Mesenchymal stem cell (in vitro differentiated cells and primary cell): ENCODE measurements around the gene SEPTIN11.
A peak's percentile ranks its signal among the peaks of the same experiment; 100 is the strongest.

ENCODE experiments used
- DNase-seq: peaks from one replicate; pipeline ENCODE4 v3.0.0-alpha.2; 2013
- H2AFZ ChIP-seq: one replicate; pipeline ENCODE4 v1.6.1; 2013; ENCODE audit warnings: low read depth, mild to moderate bottlenecking, control low read depth, inconsistent platforms, low read length, moderate library complexity
- H2AK5ac ChIP-seq: 2 replicates; pipeline ENCODE4 v1.6.1; 2013; ENCODE audit warnings: low read length, moderate library complexity, mild to moderate bottlenecking, inconsistent platforms; ENCODE audit not compliant: severe bottlenecking
- H2BK120ac ChIP-seq: one replicate; pipeline ENCODE4 v1.6.1; 2013; ENCODE audit warnings: low read depth, mild to moderate bottlenecking, inconsistent platforms, low read length, moderate library complexity
- H2BK12ac ChIP-seq, 2 experiments: one replicate each; pipeline ENCODE4 v1.6.1; 2013; ENCODE audit warnings: inconsistent platforms in 2 of 2, low read length in 2 of 2, mild to moderate bottlenecking in 2 of 2, moderate library complexity in 2 of 2, control low read depth in 1 of 2
- H2BK15ac ChIP-seq: one replicate; pipeline ENCODE4 v1.6.1; 2013; ENCODE audit warnings: mild to moderate bottlenecking, low read depth, inconsistent platforms; ENCODE audit not compliant: poor library complexity, severe bottlenecking
- H2BK5ac ChIP-seq: 2 replicates; pipeline ENCODE4 v1.6.1; 2013; ENCODE audit warnings: low read depth, mild to moderate bottlenecking, low read length, control low read depth, inconsistent platforms; ENCODE audit not compliant: poor library complexity, severe bottlenecking
- H3K14ac ChIP-seq, 2 experiments: one replicate each; pipeline ENCODE4 v1.6.1; 2013; ENCODE audit warnings: inconsistent platforms in 2 of 2, low read length in 2 of 2, control low read depth in 1 of 2, mild to moderate bottlenecking in 1 of 2, moderate library complexity in 1 of 2
- H3K18ac ChIP-seq, 2 experiments: one replicate each; pipeline ENCODE4 v1.6.1; 2013; ENCODE audit warnings: inconsistent platforms in 2 of 2, low read length in 2 of 2, control low read depth in 1 of 2, low read depth in 1 of 2, mild to moderate bottlenecking in 1 of 2
- H3K23ac ChIP-seq, 2 experiments: one replicate each; pipeline ENCODE4 v1.6.1; 2013; ENCODE audit warnings: inconsistent platforms in 2 of 2, low read length in 2 of 2, mild to moderate bottlenecking in 2 of 2, moderate library complexity in 2 of 2, control low read depth in 1 of 2
- H3K27ac ChIP-seq: 2 replicates; pipeline ENCODE4 v1.5.1; 2013; ENCODE audit warnings: mild to moderate bottlenecking, moderate library complexity, low read length, control low read depth, inconsistent platforms; ENCODE audit not compliant: poor library complexity, severe bottlenecking
- H3K27me3 ChIP-seq, 2 experiments: 2 replicates each; pipeline versions ENCODE4 v1.6.1 to v1.7.0; 2013; ENCODE audit warnings: low read length in 2 of 2, mild to moderate bottlenecking in 2 of 2, moderate library complexity in 2 of 2, control low read depth in 1 of 2, inconsistent platforms in 1 of 2; ENCODE audit not compliant: control insufficient read depth in 1 of 2, insufficient read depth in 1 of 2
- H3K36me3 ChIP-seq, 2 experiments: 2 replicates each; pipeline versions ENCODE4 v1.6.1 to v1.7.0; 2013; ENCODE audit warnings: low read length in 2 of 2, control low read depth in 1 of 2, inconsistent platforms in 1 of 2, low read depth in 1 of 2, mild to moderate bottlenecking in 1 of 2; ENCODE audit not compliant: insufficient read depth in 2 of 2, control insufficient read depth in 1 of 2
- H3K4ac ChIP-seq, 2 experiments: one replicate each; pipeline ENCODE4 v1.6.1; 2013; ENCODE audit warnings: inconsistent platforms in 2 of 2, low read length in 2 of 2, mild to moderate bottlenecking in 2 of 2, moderate library complexity in 2 of 2, control low read depth in 1 of 2, low read depth in 1 of 2
- H3K4me1 ChIP-seq: 2 replicates; pipeline ENCODE4 v1.6.1; 2013; ENCODE audit warnings: low read depth, low read length, control low read depth; ENCODE audit not compliant: control insufficient read depth, insufficient read depth
- H3K4me2 ChIP-seq: 2 replicates; pipeline ENCODE4 v1.6.1; 2013; ENCODE audit warnings: low read length, mild to moderate bottlenecking, inconsistent platforms; ENCODE audit not compliant: poor library complexity, severe bottlenecking
- H3K4me3 ChIP-seq, 2 experiments: 2 replicates each; pipeline versions ENCODE4 v1.5.1 to v1.7.0; 2013; ENCODE audit warnings: low read length in 2 of 2, mild to moderate bottlenecking in 2 of 2, control low read depth in 1 of 2, low read depth in 1 of 2; ENCODE audit not compliant: insufficient read depth in 1 of 2
- H3K79me1 ChIP-seq: replicated peaks from 2 replicates; pipeline ENCODE4 v1.6.1; 2013; ENCODE audit warnings: mild to moderate bottlenecking, control low read depth, low read length, inconsistent platforms; ENCODE audit not compliant: poor library complexity, severe bottlenecking
- H3K9ac ChIP-seq: 2 replicates; pipeline ENCODE4 v1.7.0; 2013; ENCODE audit warnings: mild to moderate bottlenecking, low read length, moderate library complexity
- H3K9me3 ChIP-seq: 2 replicates; pipeline ENCODE4 v1.7.0; 2013; ENCODE audit warnings: mild to moderate bottlenecking, low read length; ENCODE audit not compliant: control insufficient read depth
- H4K8ac ChIP-seq: one replicate; pipeline ENCODE4 v1.6.1; 2013; ENCODE audit warnings: inconsistent platforms, mild to moderate bottlenecking, low read length, moderate library complexity
- H4K91ac ChIP-seq: one replicate; pipeline ENCODE4 v1.6.1; 2013; ENCODE audit warnings: mild to moderate bottlenecking, low read length, inconsistent platforms
- WGBS: methylation state at CpG from one replicate; pipeline ENCODE4 v1.1.7; 2013; ENCODE audit warnings: mixed read lengths; 5-methylcytosine and 5-hydroxymethylcytosine counted together

SEPTIN11 gene

DNA sequence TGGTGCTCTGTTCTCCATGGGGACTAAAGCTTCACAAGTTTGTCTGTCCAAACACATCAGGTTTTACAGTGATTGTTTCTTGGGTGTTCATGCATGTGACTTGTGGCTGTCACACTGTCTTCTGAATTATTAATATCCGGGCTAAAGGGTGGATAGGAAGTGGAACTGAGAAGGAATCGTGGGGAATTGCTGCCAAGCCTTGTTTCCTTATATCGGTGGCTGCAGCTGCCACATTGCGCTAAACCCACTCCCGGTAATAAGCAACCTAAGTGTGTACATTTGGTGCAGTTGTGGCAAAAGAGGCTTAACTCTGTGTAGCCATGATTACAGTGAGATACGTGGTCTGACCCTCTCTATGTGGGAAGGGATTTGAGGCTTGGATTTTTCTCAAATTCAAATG, 30.7 kb downstream of the SEPTIN11 start:
- WGBS: 96% methylated on average over 5 of the region's 6 CpGs
- Histone ChIP-seq H2AK5ac (no peak overlapping the region), H2AFZ (no peak overlapping the region), H2BK15ac (no peak overlapping the region), H3K18ac (no peak overlapping the region), H2BK5ac (no peak overlapping the region), H3K27ac (no peak overlapping the region), H3K9ac (no peak overlapping the region), H3K23ac (peak overlapping the region in 1 of 2 experiments; percentile 14), H3K4me3 (no peak overlapping the region), H3K79me1 (no peaks in the 10 kb centered on the region), H3K4ac (no peak overlapping the region), H2BK120ac (no peak overlapping the region), H3K36me3 (peaks cover 4 to 7% of the 10 kb centered on the region in 2 experiments), H4K91ac (no peak overlapping the region), H4K8ac (no peak overlapping the region), H3K14ac (no peak overlapping the region), H3K4me1 (peaks cover 14% of the 10 kb centered on the region), H3K9me3 (no peaks in the 10 kb centered on the region), H2BK12ac (no peak overlapping the region), H3K4me2 (no peak overlapping the region), H3K27me3 (no peaks in the 10 kb centered on the region)
- DNase-seq: no peak

DNA sequence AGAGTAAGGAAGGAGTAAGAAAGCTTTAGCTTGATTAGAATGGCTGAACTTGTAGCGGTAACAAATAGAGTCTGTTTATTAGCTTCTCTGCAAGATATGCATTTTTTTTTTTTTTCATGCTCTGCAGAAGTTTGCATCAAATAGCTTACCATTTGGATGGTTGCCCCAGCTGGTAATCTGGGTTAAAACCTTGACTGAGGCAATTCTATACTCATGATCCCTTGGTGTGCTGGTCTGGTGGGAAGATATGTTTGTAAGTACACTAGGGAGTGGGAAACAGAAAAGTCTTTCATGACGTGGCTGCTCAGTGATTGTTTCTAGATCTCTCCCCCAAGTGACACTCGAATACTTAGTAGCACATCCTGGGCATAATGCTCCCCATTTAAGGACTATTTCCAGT, 32.1 kb downstream of the SEPTIN11 start:
- H2BK12ac ChIP-seq: no peak overlapping the region
- no peaks in the 10 kb centered on the region for H3K79me1 ChIP-seq
- H3K23ac ChIP-seq: no peak overlapping the region
- no peak overlapping the region for H3K9ac ChIP-seq
- H2BK15ac ChIP-seq: no peak overlapping the region
- H3K27me3 ChIP-seq: no peaks in the 10 kb centered on the region
- H3K4ac ChIP-seq: no peak overlapping the region
- H4K91ac ChIP-seq: no peak overlapping the region
- H2AFZ ChIP-seq: no peak overlapping the region
- H2BK120ac ChIP-seq: no peak overlapping the region
- H3K4me2 ChIP-seq: no peak overlapping the region
- peaks cover 20% of the 10 kb centered on the region for H3K4me1 ChIP-seq
- H4K8ac ChIP-seq: no peak overlapping the region
- DNase-seq: no peak
- H3K9me3 ChIP-seq: no peaks in the 10 kb centered on the region
- H3K36me3 ChIP-seq: peaks cover 3 to 4% of the 10 kb centered on the region in 2 experiments
- no peak overlapping the region for H2AK5ac ChIP-seq
- no peak overlapping the region for H3K27ac ChIP-seq
- no peak overlapping the region for H3K18ac ChIP-seq
- no peak overlapping the region for H3K14ac ChIP-seq
- H3K4me3 ChIP-seq: no peak overlapping the region
- 79% methylated on average over 3 of the region's 3 CpGs for WGBS
- no peak overlapping the region for H2BK5ac ChIP-seq

DNA sequence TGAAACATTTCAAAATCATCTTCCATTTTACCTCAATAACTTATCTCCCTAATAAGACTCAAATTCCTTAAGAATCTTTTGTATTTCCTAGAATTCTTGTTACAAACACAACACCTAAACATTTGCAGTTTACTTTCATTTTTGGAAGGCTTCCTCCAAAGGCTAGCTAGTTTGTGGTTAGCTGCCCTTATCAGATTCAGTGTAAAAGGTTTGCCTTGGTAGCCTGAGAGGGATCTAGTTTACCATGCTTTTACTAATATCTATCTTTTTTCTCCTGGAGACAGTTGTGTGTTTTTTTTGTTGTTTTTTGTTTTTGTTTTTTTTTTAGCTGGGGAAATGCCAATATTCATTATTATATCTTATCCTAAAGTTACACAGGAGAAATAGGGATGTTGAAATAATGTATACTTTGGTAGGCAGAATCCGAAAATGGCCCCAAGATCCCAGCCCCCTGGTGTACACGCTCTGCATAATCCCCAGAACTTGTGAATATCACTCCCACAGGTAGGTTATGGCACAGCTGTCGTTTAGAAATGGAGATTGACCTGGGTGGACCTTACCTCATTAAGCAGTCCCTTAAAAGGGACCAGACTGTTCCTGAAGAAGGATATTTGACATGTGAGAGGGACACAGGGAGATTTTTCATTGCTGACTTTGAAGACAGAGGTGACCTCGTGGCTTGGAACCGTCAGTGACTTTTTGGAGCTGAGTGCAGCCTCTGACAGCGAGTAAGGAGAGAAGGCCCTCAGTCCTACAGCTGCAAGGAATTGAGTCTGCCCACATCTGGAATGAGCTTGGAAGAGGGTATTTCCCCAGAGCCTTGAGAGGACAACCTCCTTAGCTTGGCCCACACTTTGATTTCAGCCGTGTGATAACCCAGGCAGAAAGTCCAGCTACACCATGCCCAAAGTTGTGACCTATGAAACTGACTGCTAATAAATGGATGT, 33.4 kb downstream of the SEPTIN11 start:
- peak overlapping the region; percentile 11 for H3K9ac ChIP-seq
- H3K4me2 ChIP-seq: no peak overlapping the region
- H3K79me1 ChIP-seq: no peaks in the 10 kb centered on the region
- peak overlapping the region in 1 of 2 experiments; percentile 73 for H3K18ac ChIP-seq
- peak overlapping the region in 1 of 2 experiments; percentile 35 for H3K14ac ChIP-seq
- H3K27ac ChIP-seq: peak overlapping the region; percentile 18
- no peak overlapping the region for H2AFZ ChIP-seq
- 74% methylated on average over 7 of the region's 7 CpGs for WGBS
- no peak overlapping the region for H2BK15ac ChIP-seq
- H3K36me3 ChIP-seq: peaks cover 3 to 4% of the 10 kb centered on the region in 2 experiments
- H3K4me3 ChIP-seq: no peak overlapping the region
- no peak overlapping the region for H2BK120ac ChIP-seq
- H3K27me3 ChIP-seq: no peaks in the 10 kb centered on the region
- peaks cover 21% of the 10 kb centered on the region for H3K4me1 ChIP-seq
- peak; percentile 67 for DNase-seq
- peak overlapping the region; percentile 98 for H2AK5ac ChIP-seq
- H3K4ac ChIP-seq: no peak overlapping the region
- H3K23ac ChIP-seq: no peak overlapping the region
- H2BK12ac ChIP-seq: peak overlapping the region in 1 of 2 experiments; percentile 71
- no peak overlapping the region for H4K8ac ChIP-seq
- H3K9me3 ChIP-seq: no peaks in the 10 kb centered on the region
- H2BK5ac ChIP-seq: no peak overlapping the region
- peak overlapping the region; percentile 78 for H4K91ac ChIP-seq

DNA sequence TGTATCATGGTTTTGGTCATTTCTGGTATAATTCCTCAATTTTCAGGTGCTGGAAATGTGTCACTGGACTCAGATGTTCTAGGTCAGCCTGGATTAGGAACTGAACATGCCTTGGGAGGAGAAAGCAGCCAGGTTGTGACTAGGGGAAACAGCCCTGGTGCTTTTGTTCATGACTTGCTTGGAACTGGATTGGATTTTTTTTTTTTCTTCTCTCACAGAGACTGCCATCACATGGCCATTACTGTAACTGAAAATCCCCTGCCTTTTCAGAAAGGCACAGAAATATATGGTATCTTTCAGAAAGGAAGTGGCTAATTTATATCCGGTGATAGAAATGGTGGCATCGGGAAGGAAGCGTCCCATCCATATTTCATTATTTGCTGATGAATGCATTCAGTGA, 34.6 kb downstream of the SEPTIN11 start:
- Histone ChIP-seq H3K9ac (peak overlapping the region; percentile 74), H3K14ac (no peak overlapping the region), H2AK5ac (peak overlapping the region; percentile 87), H3K36me3 (peaks cover 3 to 4% of the 10 kb centered on the region in 2 experiments), H3K27me3 (no peaks in the 10 kb centered on the region), H3K79me1 (no peaks in the 10 kb centered on the region), H2BK120ac (no peak overlapping the region), H2AFZ (no peak overlapping the region), H3K4me2 (peak overlapping the region; percentile 10), H2BK15ac (no peak overlapping the region), H4K91ac (no peak overlapping the region), H3K4ac (peak overlapping the region in 1 of 2 experiments; percentile 64), H3K9me3 (no peaks in the 10 kb centered on the region), H2BK12ac (no peak overlapping the region), H3K23ac (no peak overlapping the region), H3K18ac (no peak overlapping the region), H2BK5ac (no peak overlapping the region), H3K27ac (peak overlapping the region; percentile 96), H3K4me3 (peak overlapping the region in 1 of 2 experiments; percentile 46), H3K4me1 (peaks cover 17% of the 10 kb centered on the region), H4K8ac (no peak overlapping the region)
- DNase-seq: peak; percentile 82
- 52% methylated on average over 3 of the region's 3 CpGs for WGBS
